Hematopoietic multipotent progenitor cell treated with erythropoietin and hydrocortisone succinate and interleukin-3 and kit ligand, for 17 days (in vitro differentiated cells): ENCODE results near the gene CHP2.
"Not testable (repeated sequence)": the region's sequence is repeated elsewhere in the genome, so short reads cannot be mapped to it uniquely, and the experiment has no call there.

Source experiments
- DNase-seq: peaks from one replicate; pipeline ENCODE4 v3.0.0-alpha.2; 2015; ENCODE audit warnings: low spot score

The CHP2 gene

DNA sequence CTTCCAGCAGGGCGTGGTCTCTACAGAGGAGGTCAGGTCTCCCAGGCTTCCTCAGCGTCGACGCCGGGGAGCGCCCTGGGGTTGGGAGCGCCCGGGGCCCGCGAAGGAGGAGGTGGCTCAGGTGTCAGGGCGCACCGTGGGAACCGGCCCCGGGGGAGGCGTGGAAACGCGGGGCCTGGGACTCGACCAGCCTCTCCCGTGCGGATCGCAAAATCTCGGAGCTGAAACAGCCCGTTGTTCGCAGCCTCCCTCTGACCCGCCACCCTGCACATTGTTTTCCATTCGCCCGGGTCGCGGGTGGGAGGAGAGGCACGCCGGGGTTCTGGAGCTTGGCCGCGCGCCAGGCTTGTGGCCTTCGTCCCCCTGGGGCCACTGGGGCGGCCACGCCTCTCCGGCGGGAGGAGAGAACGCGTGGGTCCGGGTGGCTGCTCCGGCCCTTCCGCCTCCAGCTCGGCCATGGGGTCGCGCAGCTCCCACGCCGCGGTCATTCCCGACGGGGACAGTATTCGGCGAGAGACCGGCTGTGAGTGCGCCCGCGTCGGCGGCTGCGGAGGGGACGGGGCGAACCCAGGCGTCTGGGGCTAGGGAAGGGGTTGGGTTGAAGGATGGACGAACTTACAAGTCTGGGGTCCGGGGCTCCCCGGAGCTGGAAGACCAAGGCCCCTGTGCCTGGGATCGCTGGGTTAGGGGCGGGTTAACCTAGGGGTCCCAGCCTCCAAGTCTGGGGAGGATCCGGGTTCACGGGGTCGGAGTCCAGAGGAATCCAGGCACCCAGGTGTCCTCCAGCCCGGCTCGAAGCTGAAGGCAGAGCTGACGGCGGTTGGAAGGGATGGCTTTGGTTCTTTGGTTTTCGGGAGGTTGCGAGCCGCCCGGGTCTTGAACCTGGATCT, at the start of gene CHP2:
Gene CHP2, plus strand, starts transcription at position 433 of the 890 bp plus-strand sequence. Its CDS starts 24 bp downstream, at position 457.
- no peak for DNase-seq

DNA sequence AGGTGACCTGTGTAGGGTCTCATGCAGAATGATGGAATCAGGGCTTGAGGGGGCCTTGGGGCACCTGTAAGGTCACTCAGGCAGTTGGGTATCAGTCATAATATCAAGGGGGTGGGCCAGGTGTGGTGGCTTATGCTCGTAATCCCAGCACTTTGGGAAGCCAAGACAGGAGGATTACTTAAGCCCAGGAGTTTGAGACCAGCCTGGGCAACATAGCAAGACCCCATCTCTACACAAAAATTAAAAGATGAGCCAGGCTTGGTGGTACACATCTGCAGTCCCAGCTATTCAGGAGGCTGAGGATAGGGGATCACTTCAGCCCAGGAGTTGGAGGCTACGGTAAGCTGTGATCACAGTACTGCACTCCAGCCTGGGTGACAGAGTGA, 49.3 kb upstream of the CHP2 start:
- DNase-seq, result no peak

DNA sequence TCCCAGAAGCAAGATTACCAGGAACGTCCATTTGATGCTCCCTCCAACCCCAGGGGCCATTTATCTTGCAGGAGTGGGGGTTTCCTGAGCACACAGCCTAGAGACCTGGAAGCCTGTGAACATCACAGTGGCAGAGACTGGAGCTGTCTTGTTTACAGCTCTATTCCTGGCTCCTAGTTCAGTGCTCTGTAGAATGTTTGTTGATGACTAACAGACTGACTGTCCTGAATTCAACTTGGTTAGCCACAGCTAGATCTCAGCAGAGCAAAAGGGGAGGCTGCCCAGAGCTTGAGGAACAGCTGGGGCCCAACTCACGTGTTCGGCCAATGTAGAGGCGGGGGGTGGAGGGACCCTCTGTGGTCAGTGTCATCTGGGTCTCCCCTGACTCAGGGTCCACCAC, 48.4 kb upstream of the CHP2 start:
- no peak for DNase-seq

- DNase-seq, result no peak
Measured at GRCh38 chr16:23709536-23709935, 45.3 kb upstream of the CHP2 start.

DNA sequence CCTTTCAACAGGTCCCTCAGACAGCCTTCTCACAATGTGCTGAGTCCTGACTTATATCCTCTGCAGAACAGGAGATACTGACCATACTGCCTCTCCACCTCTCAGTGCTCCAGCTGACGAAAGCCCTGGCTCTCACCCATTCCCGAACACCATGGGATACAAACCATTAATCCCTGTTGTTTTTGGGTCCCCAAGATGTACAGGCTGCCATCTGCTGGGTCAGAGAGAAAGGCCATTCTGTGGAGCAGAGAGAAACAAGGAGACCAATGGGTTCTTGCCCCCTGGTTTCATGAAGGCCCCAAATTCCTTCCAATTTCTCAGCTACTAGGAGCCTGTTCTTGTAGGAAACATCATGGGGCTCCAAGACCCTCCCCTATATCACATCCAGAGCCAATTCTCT, 44.8 kb upstream of the CHP2 start:
- DNase-seq, result no peak

DNA sequence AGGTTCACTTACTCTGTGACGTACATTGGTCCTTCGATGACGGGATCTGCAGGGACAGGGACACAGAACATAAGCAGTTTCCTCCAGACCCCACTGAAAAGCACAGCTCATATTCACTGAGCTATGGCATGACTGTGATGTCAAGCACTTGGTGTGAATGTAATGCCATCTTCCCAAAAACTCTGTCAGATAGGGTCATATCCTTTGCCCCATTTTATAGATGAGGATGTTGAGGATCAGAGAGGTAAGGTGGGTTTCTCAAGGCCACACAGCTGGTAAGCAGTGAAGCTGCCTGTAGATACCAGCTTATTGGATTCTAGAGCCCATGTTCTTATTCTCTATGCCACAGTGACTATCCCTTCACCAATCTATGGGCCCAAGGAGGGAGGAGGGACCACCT, 44.3 kb upstream of the CHP2 start:
- no peak for DNase-seq

DNA sequence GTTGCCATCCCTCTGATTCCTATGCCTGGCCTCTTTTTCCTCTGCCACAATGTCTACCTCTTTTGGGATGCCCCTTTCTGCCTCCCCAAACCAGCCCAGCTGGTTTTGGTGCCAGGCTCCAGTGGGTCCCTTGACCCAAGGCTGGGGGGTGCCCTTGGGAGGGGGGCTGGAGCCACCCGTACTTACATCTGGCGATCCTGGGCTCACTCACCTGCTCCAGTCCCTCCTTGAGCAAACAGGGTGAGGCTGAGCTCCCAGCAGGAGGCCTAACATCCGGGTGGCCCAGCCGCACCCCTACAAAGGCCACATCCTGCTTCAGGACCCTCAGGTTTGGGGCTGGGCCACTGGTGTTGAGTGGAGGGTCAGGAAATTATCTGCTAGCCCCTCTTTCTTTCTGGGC, 43.0 kb upstream of the CHP2 start:
- DNase-seq, result no peak

- DNase-seq, result no peak
Measured at GRCh38 chr16:23712976-23713375, 41.9 kb upstream of the CHP2 start, which contains the start of gene ERN2. Gene ERN2, minus strand, starts transcription at chr16:23713222. Its CDS starts 35 bp downstream, at chr16:23713187.

DNA sequence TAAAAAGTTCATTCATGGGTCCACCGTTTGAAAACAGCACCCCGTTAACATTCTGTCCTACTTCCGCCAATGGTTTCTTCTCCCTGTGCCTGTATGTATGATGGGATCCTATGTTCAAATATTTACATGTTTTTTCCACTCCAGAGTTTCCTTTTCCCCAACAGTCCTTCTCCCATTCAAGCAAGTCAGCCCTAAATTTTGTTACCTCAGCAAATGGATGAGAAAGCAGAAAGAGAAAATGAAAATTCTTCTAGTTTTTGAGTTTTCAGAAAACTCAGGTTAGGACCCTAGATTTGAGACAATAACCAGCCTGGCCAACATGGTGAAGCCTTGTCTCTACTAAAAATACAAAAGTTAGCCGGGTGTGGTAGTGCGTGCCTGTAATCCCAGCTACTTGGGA, 38.3 kb upstream of the CHP2 start:
- no peak for DNase-seq

GRCh38 chr16:23722613-23723240, 32.1 kb upstream of the CHP2 start:
- not testable (repeated sequence) for DNase-seq

DNA sequence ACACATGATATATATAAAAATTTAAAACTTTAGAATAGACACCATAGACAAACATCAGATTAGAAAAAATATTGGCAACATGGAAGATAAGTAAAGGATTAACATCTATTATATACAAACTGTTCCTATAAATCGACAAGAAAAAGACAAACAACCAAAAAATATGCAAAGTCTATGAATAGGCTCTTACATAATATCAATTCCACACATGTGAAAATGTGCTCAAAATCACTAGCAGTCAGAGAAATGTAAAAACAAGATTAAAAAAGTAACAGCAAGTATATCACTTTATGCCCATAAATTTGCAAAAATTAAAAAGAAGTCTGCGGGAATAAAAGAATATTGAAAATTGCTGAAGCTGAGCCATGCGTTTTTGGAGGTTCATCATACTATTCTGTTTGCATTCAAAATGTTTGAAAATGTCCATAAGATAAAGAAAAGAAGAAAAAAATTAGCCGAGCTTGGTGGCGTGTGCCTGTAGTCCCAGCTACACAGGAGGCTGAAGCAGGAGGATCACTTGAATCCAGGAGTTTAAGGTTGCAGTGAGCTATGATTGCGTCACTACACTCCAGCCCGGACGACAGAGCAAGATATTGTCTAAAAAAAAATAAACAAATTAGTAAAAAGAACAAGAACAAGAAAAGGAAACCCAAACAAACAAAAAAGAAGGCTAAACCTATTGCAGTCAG, 30.6 kb upstream of the CHP2 start:
- no peak for DNase-seq

DNA sequence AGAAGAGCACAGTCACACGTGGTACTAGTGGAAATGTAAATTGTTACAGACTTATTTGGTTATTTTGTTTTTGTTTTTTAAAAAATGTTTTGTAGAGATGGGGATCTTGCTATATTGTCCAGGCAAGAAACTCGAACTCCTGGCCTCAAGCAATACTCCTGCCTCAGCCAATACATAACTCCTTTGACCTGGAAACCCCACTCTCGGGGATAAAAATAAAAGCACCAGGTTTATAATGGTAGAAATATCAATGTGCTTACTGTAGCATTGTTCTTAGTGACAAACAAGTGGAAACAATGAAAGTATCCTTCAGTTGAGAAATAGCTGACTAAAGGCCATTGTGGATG, 30.1 kb upstream of the CHP2 start:
- DNase-seq, result no peak

DNA sequence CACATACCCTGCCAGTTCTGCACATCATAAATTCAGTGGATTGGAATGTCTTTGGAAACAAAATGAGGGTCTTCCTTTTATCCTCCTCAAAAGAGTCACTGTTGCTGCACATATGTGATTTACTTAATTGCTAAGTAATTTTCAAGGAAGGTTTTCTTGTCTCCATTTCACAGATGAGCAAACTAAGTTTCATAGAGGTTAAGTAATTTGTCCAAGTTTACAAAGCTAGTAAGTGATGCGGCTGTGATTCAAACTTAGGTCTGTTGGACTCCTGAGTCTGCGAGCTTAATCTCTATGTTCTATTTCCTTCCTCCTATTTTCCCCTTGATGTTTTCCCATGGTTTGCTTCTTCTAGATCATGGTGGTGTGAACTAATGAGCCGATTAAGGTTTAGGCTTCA, 28.1 kb upstream of the CHP2 start:
- DNase-seq, result no peak

- no peak for DNase-seq
Measured at GRCh38 chr16:23728112-23728477, 26.7 kb upstream of the CHP2 start.

GRCh38 chr16:23729503-23730424, 25.1 kb upstream of the CHP2 start:
- no peak for DNase-seq

DNA sequence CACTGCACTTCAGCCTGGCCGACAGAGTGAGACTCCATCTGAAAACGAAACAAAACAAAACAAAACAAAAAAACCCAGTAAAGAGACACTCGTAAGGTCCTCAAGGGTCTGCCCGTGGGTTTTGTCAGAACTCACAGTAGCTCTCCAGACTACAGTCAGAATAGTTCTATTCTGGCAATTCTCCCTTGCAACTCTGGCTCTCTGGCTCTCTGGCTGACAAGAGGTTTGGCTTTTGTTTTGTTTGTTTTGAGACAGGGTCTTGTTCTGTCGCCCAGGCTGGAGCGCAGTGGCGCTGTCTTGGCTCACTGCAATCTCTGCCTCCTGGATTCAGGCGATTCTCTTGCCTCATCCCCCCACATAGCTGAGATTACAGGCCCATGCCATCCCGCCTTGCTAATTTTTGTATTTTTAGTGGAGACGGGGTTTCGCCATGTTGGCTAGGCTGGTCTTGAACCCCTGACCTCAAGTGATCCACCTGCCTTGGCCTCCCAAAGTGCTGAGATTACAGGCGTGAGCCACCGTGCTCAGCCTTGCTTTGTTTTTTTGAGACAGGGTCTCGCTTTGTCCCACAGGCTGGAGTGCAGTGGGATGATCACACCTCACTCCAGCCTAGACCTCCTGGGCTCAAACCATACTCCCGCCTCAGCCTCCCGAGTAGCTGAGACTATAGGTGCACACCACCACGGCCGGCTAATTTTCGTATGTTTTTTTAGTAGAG, 20.5 kb upstream of the CHP2 start:
- DNase-seq, result no peak

DNA sequence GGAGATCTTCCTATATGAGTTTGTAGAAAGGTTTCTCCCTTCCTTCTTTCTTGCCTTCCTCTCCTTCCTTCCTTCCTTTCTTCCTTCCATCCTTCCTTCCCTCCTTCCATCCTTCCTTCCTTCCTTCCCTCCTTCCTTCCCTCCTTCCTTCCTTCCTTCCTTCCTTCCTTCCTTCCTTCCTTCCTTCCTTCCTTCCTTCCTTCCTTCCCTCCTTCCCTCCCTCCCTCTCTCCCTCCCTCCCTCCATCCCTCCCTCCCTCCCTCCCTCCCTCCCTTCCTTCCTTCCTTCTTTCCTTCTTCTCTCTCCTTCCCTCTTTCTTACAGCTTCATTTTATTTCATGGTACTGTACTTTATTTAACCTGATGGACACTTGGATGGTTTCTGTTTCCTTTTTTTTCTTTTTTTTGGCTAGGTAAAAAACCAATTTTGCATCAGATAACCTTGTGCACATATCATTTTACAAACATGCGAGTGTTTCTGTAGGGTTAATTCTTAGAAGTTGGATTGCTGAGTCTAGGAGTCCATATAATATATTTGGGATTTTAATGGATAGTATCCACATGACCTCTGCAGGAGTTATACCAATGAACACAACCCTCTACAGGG, 17.3 kb upstream of the CHP2 start:
- DNase-seq, result not testable (repeated sequence)

- no peak for DNase-seq
Measured at GRCh38 chr16:23739516-23739915, 15.3 kb upstream of the CHP2 start.

DNA sequence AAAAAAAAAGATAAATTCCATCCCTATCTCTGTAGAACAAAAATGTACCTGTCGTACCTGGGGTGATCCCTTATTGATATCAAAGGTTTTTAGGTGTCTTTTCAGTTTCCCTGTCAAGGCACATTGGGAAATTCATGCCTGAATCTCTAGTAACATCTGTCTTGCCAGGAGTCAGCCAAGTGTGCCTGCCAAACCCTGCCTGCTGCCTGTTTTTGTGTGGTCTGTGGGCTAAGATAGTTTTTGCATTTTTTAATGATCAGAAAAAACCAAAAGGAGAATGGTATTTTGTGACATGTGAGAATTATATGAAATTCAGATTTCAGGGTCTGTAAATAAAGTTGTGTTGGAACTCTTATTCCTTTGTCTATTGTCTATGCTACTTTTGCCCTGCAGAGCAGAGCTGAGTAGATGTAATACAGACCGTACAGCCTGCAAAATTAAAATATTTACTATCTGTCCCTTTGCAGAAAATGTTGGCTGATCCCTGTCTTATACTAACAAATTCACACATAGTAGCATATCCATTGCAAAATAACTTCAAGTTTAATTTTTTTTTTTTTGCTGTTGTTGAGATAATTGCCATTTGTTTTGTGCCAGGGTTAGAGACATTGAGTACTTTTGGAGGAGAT, 13.0 kb upstream of the CHP2 start:
- no peak for DNase-seq

DNA sequence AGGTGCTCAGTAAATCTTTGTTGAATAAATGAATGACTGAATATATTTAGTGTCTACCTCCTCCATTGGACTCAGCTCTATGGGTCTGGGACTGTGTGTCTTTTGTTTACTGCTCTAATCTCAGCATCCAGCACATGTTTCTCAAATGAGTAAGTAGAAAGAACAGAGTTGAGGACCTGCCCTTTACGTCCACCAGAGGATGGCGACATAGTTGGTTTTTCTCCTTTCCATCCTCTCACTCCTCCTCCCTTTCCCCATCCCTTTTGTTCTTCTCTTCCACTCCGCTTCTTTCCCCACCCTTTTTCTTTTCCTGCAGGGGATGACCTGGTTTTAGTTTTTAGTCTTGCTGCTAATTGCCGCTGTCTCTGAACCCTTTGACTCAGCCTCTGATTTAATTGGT, 12.1 kb upstream of the CHP2 start:
- DNase-seq, result no peak
